Thyroid gland (tissue), 4 donors: Measurements from ENCODE around the gene SPATA2.

ENCODE experiments used
- POLR2A ChIP-seq, 2 donors: fragments of 450-650 bp; IDR thresholded peaks; one replicate each; pipeline ENCODE4 v1.6.1; 2017; ENCODE audit warnings: antibody characterized with exemption in 2 of 2, mild to moderate bottlenecking in 2 of 2, moderate library complexity in 1 of 2
- TF ChIP-seq, protein P1 (sequence below), 6 experiments: fragments of 200-600 bp in 3 of 6; fragments of 450-650 bp in 3 of 6; sonication (generic) in 3 of 6; IDR thresholded peaks; one replicate each; pipeline ENCODE4 v1.5.1; 2016 to 2019; ENCODE audit warnings: antibody characterized with exemption in 6 of 6, mild to moderate bottlenecking in 2 of 6, inconsistent platforms in 1 of 6, moderate library complexity in 1 of 6

DNA sequence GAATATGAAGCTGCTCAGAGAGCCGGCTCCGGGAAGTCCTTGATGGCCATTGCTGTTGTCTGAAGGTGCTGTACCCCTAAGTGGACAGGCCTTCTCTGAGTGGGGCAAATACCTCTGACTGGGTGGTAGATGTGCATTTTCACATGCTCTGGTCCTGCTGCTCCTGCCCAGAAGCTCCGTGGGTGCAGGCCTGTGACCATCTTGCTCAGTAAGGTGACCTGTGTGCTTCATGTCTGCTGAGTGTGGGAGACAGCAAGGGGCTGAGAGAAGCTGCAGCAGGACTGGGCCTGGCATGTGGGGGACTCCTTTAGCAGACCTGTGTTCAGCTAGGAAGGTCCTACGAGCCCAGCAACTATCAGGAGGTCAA, 5.0 kb downstream of the SPATA2 start:
- TF ChIP-seq, protein P1, sequence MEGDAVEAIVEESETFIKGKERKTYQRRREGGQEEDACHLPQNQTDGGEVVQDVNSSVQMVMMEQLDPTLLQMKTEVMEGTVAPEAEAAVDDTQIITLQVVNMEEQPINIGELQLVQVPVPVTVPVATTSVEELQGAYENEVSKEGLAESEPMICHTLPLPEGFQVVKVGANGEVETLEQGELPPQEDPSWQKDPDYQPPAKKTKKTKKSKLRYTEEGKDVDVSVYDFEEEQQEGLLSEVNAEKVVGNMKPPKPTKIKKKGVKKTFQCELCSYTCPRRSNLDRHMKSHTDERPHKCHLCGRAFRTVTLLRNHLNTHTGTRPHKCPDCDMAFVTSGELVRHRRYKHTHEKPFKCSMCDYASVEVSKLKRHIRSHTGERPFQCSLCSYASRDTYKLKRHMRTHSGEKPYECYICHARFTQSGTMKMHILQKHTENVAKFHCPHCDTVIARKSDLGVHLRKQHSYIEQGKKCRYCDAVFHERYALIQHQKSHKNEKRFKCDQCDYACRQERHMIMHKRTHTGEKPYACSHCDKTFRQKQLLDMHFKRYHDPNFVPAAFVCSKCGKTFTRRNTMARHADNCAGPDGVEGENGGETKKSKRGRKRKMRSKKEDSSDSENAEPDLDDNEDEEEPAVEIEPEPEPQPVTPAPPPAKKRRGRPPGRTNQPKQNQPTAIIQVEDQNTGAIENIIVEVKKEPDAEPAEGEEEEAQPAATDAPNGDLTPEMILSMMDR (IDR thresholded peaks at IDR 0.05): no peak
- no peak for TF ChIP-seq POLR2A (IDR thresholded peaks at IDR 0.05)
